HEK293 (cell line): ENCODE measurements around the gene NME1.

Experiments used
- CTCF ChIA-PET: fragments of 350-600 bp; formaldehyde crosslinking; extraction: SDS; loops from one replicate; lab custom pipeline; 2021; ENCODE audit warnings: antibody characterized with exemption; lab: Yijun Ruan, JAX
- POLR2A ChIA-PET: fragments of 300-600 bp; formaldehyde crosslinking; extraction: SDS; loops from one replicate; lab custom pipeline; 2020; ENCODE audit warnings: antibody characterized with exemption, inconsistent platforms; lab: Yijun Ruan, JAX
- H3K27ac ChIP-seq: fragments of 200-500 bp; sonication (Bioruptor generic); 2 replicates; pipeline ENCODE4 v1.5.1; 2014; ENCODE audit warnings: low read depth, low read length, control low read depth, inconsistent platforms; ENCODE audit errors: extremely low read depth
- H3K36me3 ChIP-seq, 2 experiments: fragments of 200-500 bp in 1 of 2; sonication (Bioruptor generic) in 1 of 2; 1 replicate in 1 of 2; 2 replicates in 1 of 2; pipeline ENCODE4 v1.5.1; 2014 to 2017; ENCODE audit warnings: inconsistent platforms in 2 of 2, low read length in 2 of 2; ENCODE audit not compliant: control insufficient read depth in 2 of 2, insufficient read depth in 1 of 2
- H3K4me1 ChIP-seq: fragments of 200-500 bp; sonication (Bioruptor generic); 2 replicates; pipeline ENCODE4 v1.5.1; 2014; ENCODE audit warnings: mild to moderate bottlenecking, low read length, inconsistent platforms; ENCODE audit not compliant: control insufficient read depth, insufficient read depth
- H3K4me3 ChIP-seq: 2 replicates; pipeline ENCODE4 v1.5.1; 2011; ENCODE audit warnings: low read depth, mild to moderate bottlenecking, control low read depth, low read length, moderate library complexity
- H3K9me3 ChIP-seq: fragments of 200-500 bp; sonication (Bioruptor generic); 2 replicates; pipeline ENCODE4 v1.5.1; 2014; ENCODE audit warnings: low read depth, low read length, inconsistent platforms; ENCODE audit not compliant: control insufficient read depth, insufficient read depth
- KLF1 ChIP-seq: fragments of 450-650 bp; formaldehyde crosslinking; IDR thresholded peaks from 2 replicates; pipeline ENCODE4 v1.5.1; 2016; ENCODE audit warnings: missing biosample characterization, missing genetic modification characterization
- KLF7 ChIP-seq: fragments of 450-650 bp; formaldehyde crosslinking; IDR thresholded peaks from 2 replicates; pipeline ENCODE4 v1.5.1; 2016; ENCODE audit warnings: missing biosample characterization, missing genetic modification characterization, borderline replicate concordance
- KLF9 ChIP-seq: fragments of 450-650 bp; formaldehyde crosslinking; IDR thresholded peaks from 2 replicates; pipeline ENCODE4 v1.5.1; 2016; ENCODE audit warnings: missing biosample characterization, missing genetic modification characterization, low read depth
- OSR2 ChIP-seq: fragments of 450-650 bp; formaldehyde crosslinking; IDR thresholded peaks from 2 replicates; pipeline ENCODE4 v1.5.1; 2016; ENCODE audit warnings: missing biosample characterization, missing genetic modification characterization
- PRDM2 ChIP-seq: fragments of 450-650 bp; formaldehyde crosslinking; IDR thresholded peaks from 2 replicates; pipeline ENCODE4 v1.5.1; 2016; ENCODE audit warnings: missing biosample characterization, missing genetic modification characterization, borderline replicate concordance
- PRDM4 ChIP-seq: fragments of 450-650 bp; formaldehyde crosslinking; IDR thresholded peaks from 2 replicates; pipeline ENCODE4 v1.5.1; 2017; ENCODE audit warnings: missing biosample characterization, missing genetic modification characterization
- REPIN1 ChIP-seq: fragments of 450-650 bp; formaldehyde crosslinking; IDR thresholded peaks from 2 replicates; pipeline ENCODE4 v1.5.1; 2017; ENCODE audit warnings: missing biosample characterization, missing genetic modification characterization, low read depth
- SETDB1 ChIP-seq: IDR thresholded peaks from one replicate; pipeline ENCODE4 v1.6.1; 2017; ENCODE audit warnings: mild to moderate bottlenecking, low read length, moderate library complexity, mixed read lengths; ENCODE audit not compliant: insufficient read length
- SP2 ChIP-seq: fragments of 450-650 bp; formaldehyde crosslinking; IDR thresholded peaks from 2 replicates; pipeline ENCODE4 v1.5.1; 2016; ENCODE audit warnings: missing biosample characterization, missing genetic modification characterization
- WT1 ChIP-seq: fragments of 450-650 bp; formaldehyde crosslinking; IDR thresholded peaks from 2 replicates; pipeline ENCODE4 v1.5.1; 2016; ENCODE audit warnings: missing biosample characterization, missing genetic modification characterization
- YY1 ChIP-seq: fragments of 450-650 bp; formaldehyde crosslinking; IDR thresholded peaks from 2 replicates; pipeline ENCODE4 v1.5.1; 2018; ENCODE audit warnings: missing biosample characterization, missing genetic modification characterization
- ZBTB20 ChIP-seq: fragments of 450-650 bp; formaldehyde crosslinking; IDR thresholded peaks from 2 replicates; pipeline ENCODE4 v1.5.1; 2016; ENCODE audit warnings: missing biosample characterization, missing genetic modification characterization
- ZBTB6 ChIP-seq: fragments of 450-650 bp; formaldehyde crosslinking; IDR thresholded peaks from 2 replicates; pipeline ENCODE4 v1.5.1; 2017; ENCODE audit warnings: missing biosample characterization, missing genetic modification characterization
- ZNF121 ChIP-seq: fragments of 450-650 bp; formaldehyde crosslinking; IDR thresholded peaks from 2 replicates; pipeline ENCODE4 v1.5.1; 2016; ENCODE audit warnings: missing biosample characterization, missing genetic modification characterization
- ZNF266 ChIP-seq: fragments of 450-650 bp; formaldehyde crosslinking; IDR thresholded peaks from 2 replicates; pipeline ENCODE4 v1.5.1; 2016; ENCODE audit warnings: missing biosample characterization, missing genetic modification characterization, low read depth
- ZNF394 ChIP-seq: fragments of 450-650 bp; formaldehyde crosslinking; IDR thresholded peaks from 2 replicates; pipeline ENCODE4 v1.5.1; 2016; ENCODE audit warnings: missing biosample characterization, missing genetic modification characterization, mild to moderate bottlenecking, moderate library complexity, borderline replicate concordance
- ZNF600 ChIP-seq: fragments of 450-650 bp; formaldehyde crosslinking; IDR thresholded peaks from 2 replicates; pipeline ENCODE4 v1.5.1; 2016; ENCODE audit warnings: missing biosample characterization, missing genetic modification characterization
- ZNF692 ChIP-seq: fragments of 450-650 bp; formaldehyde crosslinking; IDR thresholded peaks from 2 replicates; pipeline ENCODE4 v1.5.1; 2016; ENCODE audit warnings: missing biosample characterization, missing genetic modification characterization
- ZNF791 ChIP-seq: fragments of 450-650 bp; formaldehyde crosslinking; IDR thresholded peaks from 2 replicates; pipeline ENCODE4 v1.5.1; 2016; ENCODE audit warnings: missing biosample characterization, missing genetic modification characterization
- ZSCAN18 ChIP-seq: fragments of 450-650 bp; formaldehyde crosslinking; IDR thresholded peaks from 2 replicates; pipeline ENCODE4 v1.5.1; 2016; ENCODE audit warnings: missing biosample characterization, missing genetic modification characterization
- TF ChIP-seq, protein P1 (sequence below): fragments of 450-650 bp; formaldehyde crosslinking; IDR thresholded peaks from 2 replicates; pipeline ENCODE4 v1.5.1; 2016; ENCODE audit warnings: missing biosample characterization, missing genetic modification characterization

Gene NME1

GRCh38 chr17:51120357-51120738 is 33.0 kb upstream of the NME1 start (continued):
- TF ChIP-seq, protein P1, sequence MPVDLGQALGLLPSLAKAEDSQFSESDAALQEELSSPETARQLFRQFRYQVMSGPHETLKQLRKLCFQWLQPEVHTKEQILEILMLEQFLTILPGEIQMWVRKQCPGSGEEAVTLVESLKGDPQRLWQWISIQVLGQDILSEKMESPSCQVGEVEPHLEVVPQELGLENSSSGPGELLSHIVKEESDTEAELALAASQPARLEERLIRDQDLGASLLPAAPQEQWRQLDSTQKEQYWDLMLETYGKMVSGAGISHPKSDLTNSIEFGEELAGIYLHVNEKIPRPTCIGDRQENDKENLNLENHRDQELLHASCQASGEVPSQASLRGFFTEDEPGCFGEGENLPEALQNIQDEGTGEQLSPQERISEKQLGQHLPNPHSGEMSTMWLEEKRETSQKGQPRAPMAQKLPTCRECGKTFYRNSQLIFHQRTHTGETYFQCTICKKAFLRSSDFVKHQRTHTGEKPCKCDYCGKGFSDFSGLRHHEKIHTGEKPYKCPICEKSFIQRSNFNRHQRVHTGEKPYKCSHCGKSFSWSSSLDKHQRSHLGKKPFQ (tag by site-specific recombination) = no peak
- TF ChIP-seq SP2 (tag by site-specific recombination) (no peak), YY1 (peak; percentile 45; the same call in 1 of the 2 replicates), KLF1 (peak; percentile 24), ZNF121 (tag by site-specific recombination) (no peak), ZNF600 (tag by site-specific recombination) (peak; percentile 36; the same call in 1 of the 2 replicates), ZNF394 (peak; percentile 70; the same call in 1 of the 2 replicates), PRDM4 (tag by site-specific recombination) (no peak), ZNF791 (tag by site-specific recombination) (no peak), ZBTB20 (tag by site-specific recombination) (peak; percentile 67), WT1 (tag by site-specific recombination) (no peak), KLF9 (tag by site-specific recombination) (peak; percentile 37; the same call in 1 of the 2 replicates), OSR2 (tag by site-specific recombination) (no peak)
- TF ChIP-seq, all 188 proteins: peak for 15

DNA sequence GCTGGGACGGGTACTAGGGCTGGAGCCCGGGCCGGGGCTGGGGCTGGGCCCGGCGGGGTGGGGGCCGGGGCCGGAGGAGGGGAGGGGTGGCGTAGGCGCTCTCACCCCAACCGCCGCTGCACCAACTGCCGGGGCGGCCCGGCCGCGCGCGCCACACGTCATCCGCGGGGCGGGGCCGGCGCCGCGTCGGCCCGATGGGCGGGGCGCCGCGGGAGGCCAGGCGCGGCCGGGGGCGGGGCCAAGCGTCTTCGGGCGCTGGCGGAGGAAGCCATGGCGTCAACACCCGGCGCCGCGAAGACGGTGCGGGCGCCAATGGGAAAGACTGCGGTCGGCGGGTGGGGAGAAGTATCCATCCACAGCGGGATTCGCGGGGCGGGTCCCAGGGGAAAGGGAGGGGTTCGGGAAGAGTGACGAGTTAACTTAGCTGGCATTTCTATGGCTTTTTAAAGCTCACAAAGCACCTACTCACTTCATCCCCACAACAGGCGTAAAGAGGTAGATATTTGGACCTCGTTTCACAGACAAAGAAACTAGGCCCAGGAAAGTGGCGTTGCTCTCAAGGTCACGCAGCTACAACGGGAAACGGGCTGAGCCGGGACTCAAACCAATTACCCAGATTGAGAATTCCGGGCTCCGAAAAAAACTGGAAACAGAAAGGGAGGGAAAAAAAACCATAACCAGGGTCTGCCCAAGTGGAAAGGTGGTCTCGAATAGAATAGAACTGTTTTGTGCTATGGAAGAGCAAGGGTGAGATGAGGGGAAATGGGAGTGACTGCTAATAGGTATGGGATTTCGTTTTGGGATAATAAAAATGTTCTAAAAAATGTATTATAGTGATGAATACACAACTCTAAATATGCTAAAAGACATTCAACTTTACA is 32.4 kb upstream of the NME1 start, which contains the start of gene SPAG9:
Gene SPAG9, minus strand, starts transcription at position 130 of the 881 bp plus-strand sequence. CDS start 212 bp downstream, outside the sequence.
- no peaks in the 10 kb centered on the region; a peak in 1 of 3 replicates for H3K36me3 ChIP-seq
- H3K4me3 ChIP-seq = peak within 1 kb of the TSS; percentile 96
- peaks cover 14% of the 10 kb centered on the region for H3K4me1 ChIP-seq
- no peaks in the 10 kb centered on the region for H3K9me3 ChIP-seq
- ChIA-PET POLR2A (interaction anchor here (0.6 to 2.7 kb wide), 14 partner anchors 9 to 338 kb away, joined by 3 to 23 read pairs (median 4); partner anchors contain the start of genes NME1, NME2 and TOB1), CTCF (interaction anchor here (1.1 to 1.8 kb wide), 3 partner anchors 32 to 120 kb away, joined by 4 to 9 read pairs (median 4); partner anchors contain the start of gene NME1)
- peak within 1 kb of the TSS; percentile 95 for H3K27ac ChIP-seq
- TF ChIP-seq PRDM2 (tag by site-specific recombination) (no peak), SETDB1 (no peak), ZNF266 (tag by site-specific recombination) (no peak), ZBTB6 (tag by site-specific recombination) (no peak), SP2 (tag by site-specific recombination) (peak; percentile 87), REPIN1 (tag by site-specific recombination) (no peak), ZSCAN18 (no peak), ZNF692 (tag by site-specific recombination) (peak; percentile 8; the same call in 1 of the 2 replicates), KLF7 (tag by site-specific recombination) (peak; percentile 95)
